Thoracic aorta (tissue), 2 donors: ENCODE data around the gene SEPSECS. TPM values are rescaled to one million over a fixed set of nuclear protein-coding genes. Genes with fewer than 3 reads are reported as not detected.

Experiments
- ATAC-seq: fragments of 150-250 bp; one replicate; pipeline ENCODE4 v1.8.0; 2017; ENCODE audit warnings: low read depth; ENCODE audit not compliant: insufficient number of reproducible peaks, low FRiP score
- DNase-seq: peaks from one replicate; pipeline ENCODE4 v3.0.0-alpha.2; 2020; ENCODE audit warnings: low spot score
- H3K27ac ChIP-seq, 2 donors: fragments of 200-600 bp; sonication (generic); 1 replicate in 1 of 2; 2 replicates in 1 of 2; pipeline ENCODE4 v1.5.1; 2016; ENCODE audit warnings: mild to moderate bottlenecking in 2 of 2, moderate library complexity in 2 of 2
- H3K27me3 ChIP-seq: fragments of 200-600 bp; sonication (generic); replicated peaks from 2 replicates; pipeline ENCODE4 v1.6.0; 2016; ENCODE audit warnings: mild to moderate bottlenecking; ENCODE audit not compliant: insufficient read depth
- H3K36me3 ChIP-seq: fragments of 200-600 bp; sonication (generic); one replicate; pipeline ENCODE4 v1.5.1; 2016
- H3K4me1 ChIP-seq, 2 donors: fragments of 200-600 bp; sonication (generic); 1 replicate in 1 of 2; 2 replicates in 1 of 2; pipeline versions ENCODE4 v1.5.1 to v1.6.0; 2016; ENCODE audit warnings: low read depth in 2 of 2, mild to moderate bottlenecking in 1 of 2; ENCODE audit not compliant: control insufficient read depth in 1 of 2
- H3K4me3 ChIP-seq: fragments of 200-600 bp; sonication (generic); 2 replicates; pipeline ENCODE4 v1.5.1; 2016; ENCODE audit warnings: mild to moderate bottlenecking
- H3K9me3 ChIP-seq: fragments of 200-600 bp; sonication (generic); 2 replicates; pipeline ENCODE4 v1.5.1; 2016
- total RNA-seq, 2 donors: library from RNA; depleted of rRNA; stranded (reverse); fragments of >200 nt; gene quantifications; one replicate each; pipeline versions ENCODE4 v1.1.0 to v1.2.3, GENCODE V29; 2016
- TF ChIP-seq, protein P1 (sequence below): fragments of 200-600 bp; sonication (generic); IDR thresholded peaks from one replicate; pipeline ENCODE4 v1.5.1; 2019; ENCODE audit warnings: antibody characterized with exemption

Gene SEPSECS
- total RNA-seq, 2 donors from 2014 or later = 3.4 to 5.9 TPM

DNA sequence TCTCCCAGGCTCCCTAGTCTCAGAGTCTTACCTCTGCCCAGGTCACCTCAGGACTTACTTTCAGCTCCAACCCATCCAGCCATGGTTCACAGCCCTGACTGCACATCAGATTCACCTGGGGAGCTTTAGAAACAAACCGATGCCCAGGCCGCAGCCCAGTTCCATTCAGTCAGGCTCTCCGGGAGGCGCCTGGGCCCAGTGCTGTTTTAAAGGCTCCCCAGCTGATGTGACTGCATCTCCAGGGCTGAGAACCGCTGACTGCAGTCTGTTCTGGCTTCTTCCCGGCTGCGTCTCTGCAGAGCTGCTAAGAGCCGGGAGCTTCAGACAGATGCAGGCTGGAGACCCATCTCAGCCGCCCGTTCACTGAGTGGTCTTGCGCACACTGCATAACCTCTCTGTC is 85.1 kb downstream of the SEPSECS start:
- no peaks in the 10 kb centered on the region for H3K9me3 ChIP-seq
- no peaks in the 10 kb centered on the region for H3K36me3 ChIP-seq
- no peaks in the 10 kb centered on the region for H3K27me3 ChIP-seq
- TF ChIP-seq, protein P1, sequence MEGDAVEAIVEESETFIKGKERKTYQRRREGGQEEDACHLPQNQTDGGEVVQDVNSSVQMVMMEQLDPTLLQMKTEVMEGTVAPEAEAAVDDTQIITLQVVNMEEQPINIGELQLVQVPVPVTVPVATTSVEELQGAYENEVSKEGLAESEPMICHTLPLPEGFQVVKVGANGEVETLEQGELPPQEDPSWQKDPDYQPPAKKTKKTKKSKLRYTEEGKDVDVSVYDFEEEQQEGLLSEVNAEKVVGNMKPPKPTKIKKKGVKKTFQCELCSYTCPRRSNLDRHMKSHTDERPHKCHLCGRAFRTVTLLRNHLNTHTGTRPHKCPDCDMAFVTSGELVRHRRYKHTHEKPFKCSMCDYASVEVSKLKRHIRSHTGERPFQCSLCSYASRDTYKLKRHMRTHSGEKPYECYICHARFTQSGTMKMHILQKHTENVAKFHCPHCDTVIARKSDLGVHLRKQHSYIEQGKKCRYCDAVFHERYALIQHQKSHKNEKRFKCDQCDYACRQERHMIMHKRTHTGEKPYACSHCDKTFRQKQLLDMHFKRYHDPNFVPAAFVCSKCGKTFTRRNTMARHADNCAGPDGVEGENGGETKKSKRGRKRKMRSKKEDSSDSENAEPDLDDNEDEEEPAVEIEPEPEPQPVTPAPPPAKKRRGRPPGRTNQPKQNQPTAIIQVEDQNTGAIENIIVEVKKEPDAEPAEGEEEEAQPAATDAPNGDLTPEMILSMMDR = no peak
- DNase-seq (no peak), ATAC-seq (no peak)
- H3K4me3 ChIP-seq = no peak overlapping the region
- H3K27ac ChIP-seq = no peak overlapping the region
- H3K4me1 ChIP-seq = no peaks in the 10 kb centered on the region

DNA sequence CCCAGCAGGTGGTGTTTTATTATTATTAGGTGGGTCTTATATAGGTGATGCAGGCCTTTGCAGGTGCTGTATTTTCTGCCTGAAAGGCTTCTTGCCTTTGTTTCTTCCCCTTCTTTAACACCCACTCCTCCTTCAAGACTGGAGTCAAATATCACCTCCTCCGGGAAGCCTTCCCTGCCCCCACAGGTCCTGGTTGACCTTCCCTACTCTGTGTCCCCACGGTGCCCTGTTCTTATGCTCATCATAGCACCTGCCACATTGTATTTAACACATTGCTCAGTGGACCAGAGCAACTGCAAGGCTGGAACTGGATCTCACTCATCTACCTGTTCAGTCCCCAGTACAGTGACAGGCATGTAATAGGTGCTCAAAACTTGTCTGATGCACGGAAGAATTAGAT is 89.7 kb downstream of the SEPSECS start:
- ATAC-seq (no peak), DNase-seq (no peak)
- Histone ChIP-seq H3K4me3 (no peak overlapping the region), H3K36me3 (no peaks in the 10 kb centered on the region), H3K9me3 (no peaks in the 10 kb centered on the region), H3K27me3 (no peaks in the 10 kb centered on the region), H3K4me1 (no peaks in the 10 kb centered on the region), H3K27ac (no peak overlapping the region)
- TF ChIP-seq, protein P1 = no peak

Other genes starting within 250 kb of the SEPSECS start
- gene CCDC149, start 247.4 kb downstream of the SEPSECS start, total RNA-seq = 10 to 100 TPM; 11.8 to 30.1 TPM
- gene LGI2, start 129.5 kb downstream of the SEPSECS start, total RNA-seq = 1 to 10 TPM; 3.7 to 4.0 TPM
- gene PI4K2B, start 73.6 kb upstream of the SEPSECS start, total RNA-seq = 10 to 100 TPM; 11.8 to 12.9 TPM
- gene ZCCHC4, start 152.3 kb upstream of the SEPSECS start, total RNA-seq = 10 to 100 TPM in 1 of 2 donors, 1 to 10 TPM in 1; 8.1 to 14.1 TPM
- gene ANAPC4, start 216.8 kb upstream of the SEPSECS start, total RNA-seq = 10 to 100 TPM; 41.0 to 41.1 TPM